ENCODE results near the gene NUDT4B.
"Not testable (repeated sequence)": the region's sequence is repeated elsewhere in the genome, so short reads cannot be mapped to it uniquely, and the experiment has no call there.

NUDT4B gene

DNA sequence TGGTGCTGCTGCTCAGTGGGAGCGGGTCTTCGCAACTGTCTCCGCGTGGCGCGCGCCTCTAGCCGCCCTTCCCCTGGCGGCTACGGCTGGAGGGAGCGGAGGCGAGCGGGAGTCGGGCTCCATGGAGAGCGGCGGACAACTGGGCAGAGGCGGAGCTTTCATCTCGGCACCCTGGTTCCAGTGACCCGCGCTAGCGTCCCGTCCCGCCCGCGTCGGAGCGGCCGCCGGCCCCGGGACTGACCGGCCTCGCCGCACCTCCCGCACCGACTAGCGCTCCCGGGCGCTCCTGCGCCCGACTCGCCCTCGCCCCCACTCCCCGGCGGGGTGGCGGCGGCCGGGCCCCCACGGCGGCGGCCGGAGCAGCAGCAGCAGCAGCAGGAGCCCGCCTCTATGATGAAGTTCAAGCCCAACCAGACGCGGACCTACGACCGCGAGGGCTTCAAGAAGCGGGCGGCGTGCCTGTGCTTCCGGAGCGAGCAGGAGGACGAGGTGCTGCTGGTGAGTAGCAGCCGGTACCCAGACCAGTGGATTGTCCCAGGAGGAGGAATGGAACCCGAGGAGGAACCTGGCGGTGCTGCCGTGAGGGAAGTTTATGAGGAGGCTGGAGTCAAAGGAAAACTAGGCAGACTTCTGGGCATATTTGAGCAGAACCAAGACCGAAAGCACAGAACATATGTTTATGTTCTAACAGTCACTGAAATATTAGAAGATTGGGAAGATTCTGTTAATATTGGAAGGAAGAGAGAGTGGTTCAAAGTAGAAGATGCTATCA is at the start of gene NUDT4B:
NUDT4B (plus strand) TSS at position 212 of the 772 bp plus-strand sequence; CDS start at position 391, 179 bp downstream.
- DNase-seq: not testable (repeated sequence)

GRCh38 chr1:148699357-148699756 is 49.2 kb upstream of the NUDT4B start:
- DNase-seq: not testable (repeated sequence)

GRCh38 chr1:148702242-148702641 is 46.3 kb upstream of the NUDT4B start:
- not testable (repeated sequence) for DNase-seq

DNA sequence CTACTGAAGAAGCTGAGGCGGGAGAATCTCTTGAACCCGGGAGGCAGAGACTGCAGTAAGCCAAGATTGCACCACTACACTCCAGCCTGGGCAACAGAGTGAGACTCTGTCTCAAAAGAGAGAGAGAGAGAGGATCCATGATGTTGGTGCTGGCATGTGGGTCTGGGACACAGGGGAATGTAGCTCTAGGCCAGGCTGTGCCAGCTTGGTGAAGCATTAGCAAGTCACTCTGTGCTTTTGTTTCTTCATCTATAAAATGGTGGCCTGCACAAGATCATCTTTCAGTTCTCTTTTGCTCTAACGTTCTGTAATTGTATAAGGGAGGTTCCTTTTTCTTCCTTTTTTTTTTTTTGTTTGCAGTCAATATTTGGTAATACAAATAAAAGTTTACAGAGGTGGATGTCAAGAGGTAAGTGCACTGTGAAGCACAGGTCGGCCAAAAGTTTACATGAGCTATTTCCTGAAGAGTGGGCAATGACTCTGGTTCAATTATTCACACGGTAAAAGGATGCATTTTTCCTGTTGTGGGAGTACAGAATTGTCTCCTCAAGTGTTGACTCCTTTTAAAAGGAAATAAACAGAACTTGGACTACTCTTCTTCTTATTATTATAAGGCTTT is 44.5 kb upstream of the NUDT4B start:
- DNase-seq: not testable (repeated sequence)

GRCh38 chr1:148705316-148705948 is 43.1 kb upstream of the NUDT4B start:
- not testable (repeated sequence) for DNase-seq

DNA sequence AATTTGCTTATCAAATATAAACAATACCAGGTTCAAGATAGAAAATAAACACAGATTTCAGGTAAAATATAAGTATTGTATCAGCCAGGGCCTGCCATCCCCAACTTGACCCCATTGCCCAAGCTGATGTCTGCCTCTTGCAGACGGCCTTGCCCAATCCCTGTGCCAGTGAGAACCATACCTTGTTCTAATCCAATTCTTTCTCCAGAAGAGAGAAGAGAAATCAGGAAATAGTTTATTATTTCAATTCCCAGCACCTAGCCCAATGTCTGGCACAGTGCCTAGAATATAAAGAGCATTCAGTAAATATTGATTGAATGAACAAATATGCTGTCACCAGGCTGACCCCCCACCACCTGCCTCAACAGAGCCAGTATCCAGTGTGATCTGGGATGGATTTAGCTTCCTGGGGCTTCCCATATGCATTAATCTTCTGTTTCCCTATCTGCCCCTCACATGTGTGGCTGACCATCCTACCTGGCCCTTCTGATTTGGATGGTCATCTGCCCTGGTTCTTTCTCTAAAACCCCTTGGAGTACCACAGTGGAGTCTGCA is 39.7 kb upstream of the NUDT4B start:
- not testable (repeated sequence) for DNase-seq

DNA sequence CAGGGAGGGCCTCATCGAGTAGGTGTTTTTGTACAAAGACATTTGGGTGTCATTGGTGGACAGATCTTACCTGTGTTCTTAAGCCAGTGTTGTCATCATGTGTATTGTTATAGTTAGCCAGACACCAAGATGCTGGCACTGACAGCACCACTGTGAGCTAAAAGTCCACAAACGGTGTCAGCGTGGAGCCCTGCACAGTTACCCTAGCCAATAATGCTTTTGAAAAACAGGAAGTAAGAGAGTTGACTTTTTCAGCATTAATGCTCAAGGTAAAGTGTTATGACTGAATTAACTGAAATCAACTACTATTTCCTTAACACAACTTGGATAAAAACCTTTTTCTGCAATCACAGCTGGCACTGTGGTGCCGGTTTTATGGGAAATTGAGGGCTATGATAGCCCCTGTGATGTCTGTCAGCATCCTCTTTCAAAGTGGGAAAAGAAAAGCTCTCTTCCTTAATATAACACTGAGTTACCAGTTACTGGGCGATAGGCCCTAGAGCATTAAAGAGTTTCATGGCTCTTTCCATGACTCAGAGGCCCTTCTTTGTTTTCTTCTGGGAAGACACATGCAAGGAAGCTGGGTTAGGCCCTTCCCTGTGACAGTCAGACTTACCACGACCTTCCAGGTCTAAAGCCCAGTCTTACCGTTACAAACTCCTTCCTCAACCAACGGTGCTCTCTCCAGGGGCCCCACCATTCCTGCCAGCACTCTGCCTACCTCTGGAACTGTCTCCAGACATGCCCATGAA is 37.6 kb upstream of the NUDT4B start:
- not testable (repeated sequence) for DNase-seq

GRCh38 chr1:148712353-148712752 is 36.2 kb upstream of the NUDT4B start:
- not testable (repeated sequence) for DNase-seq

DNA sequence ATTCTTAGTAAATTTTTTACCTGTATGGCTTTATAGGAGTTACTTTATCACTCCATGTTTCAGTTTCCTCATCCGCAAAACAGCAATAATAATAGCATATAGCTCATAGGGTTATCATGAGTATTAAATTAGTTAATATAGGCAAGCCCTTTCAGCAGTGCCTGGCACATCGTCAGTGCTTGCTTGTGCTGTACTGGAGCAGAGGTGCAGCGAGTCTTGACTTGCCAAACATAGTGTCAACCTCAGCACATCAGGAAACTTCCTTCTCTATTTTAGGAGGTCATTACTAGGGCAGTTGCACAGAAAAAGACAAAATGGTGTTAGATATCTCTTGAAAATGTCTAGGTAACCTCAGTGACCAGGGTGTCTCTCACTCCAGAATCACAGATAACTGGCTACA is 33.1 kb upstream of the NUDT4B start:
- DNase-seq: not testable (repeated sequence)

DNA sequence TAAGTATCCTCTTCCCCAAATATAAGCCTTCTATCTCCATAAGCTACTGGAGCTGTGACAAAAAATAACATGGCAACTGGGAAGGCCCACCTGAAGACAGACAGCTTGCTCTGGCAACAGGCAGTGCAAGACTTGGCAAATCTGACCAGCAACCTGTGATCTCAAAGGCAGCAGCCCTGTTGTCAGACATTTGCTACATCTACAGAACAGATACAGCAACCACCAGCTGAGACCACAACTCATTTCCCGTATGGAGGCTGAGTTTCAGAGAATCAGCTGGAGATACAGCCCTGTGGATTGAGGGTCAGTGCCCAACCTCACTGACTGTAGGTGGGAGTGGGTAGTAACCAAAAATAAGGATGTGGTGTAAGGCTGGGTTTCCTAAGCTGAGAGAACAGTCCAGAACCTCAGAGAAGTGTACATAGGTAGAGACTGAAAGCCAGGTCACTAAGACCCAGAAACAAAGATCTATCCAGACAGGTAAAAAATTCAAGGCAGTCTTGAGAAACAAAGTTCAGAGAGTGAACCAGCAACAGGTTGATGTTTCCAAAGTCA is 31.5 kb upstream of the NUDT4B start:
- not testable (repeated sequence) for DNase-seq

- not testable (repeated sequence) for DNase-seq
These were observed 27.7 kb upstream of the NUDT4B start for GRCh38 chr1:148720918-148721317.

DNA sequence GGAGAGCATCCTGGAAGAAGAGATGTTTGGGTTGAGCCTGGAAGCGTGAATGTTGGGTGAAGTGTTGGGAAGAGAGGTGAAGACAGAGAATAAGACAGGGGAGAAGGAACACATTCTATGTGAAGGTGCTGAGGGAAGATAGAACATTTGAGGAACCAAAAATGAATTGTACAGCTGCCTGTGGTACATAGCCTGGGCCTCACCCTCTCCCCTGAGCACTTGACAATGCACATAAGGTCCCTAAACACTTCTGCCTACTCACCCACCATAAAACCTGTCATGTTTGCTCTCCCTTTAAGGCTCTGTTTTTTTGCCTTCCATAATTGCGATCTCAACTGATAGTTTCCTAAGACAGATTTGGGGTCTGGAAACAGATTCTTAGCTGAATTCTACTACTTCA is 25.8 kb upstream of the NUDT4B start:
- not testable (repeated sequence) for DNase-seq

GRCh38 chr1:148723515-148723914 is 25.1 kb upstream of the NUDT4B start:
- DNase-seq: not testable (repeated sequence)

- DNase-seq: not testable (repeated sequence)
These were observed 23.7 kb upstream of the NUDT4B start for GRCh38 chr1:148724872-148725271.

DNA sequence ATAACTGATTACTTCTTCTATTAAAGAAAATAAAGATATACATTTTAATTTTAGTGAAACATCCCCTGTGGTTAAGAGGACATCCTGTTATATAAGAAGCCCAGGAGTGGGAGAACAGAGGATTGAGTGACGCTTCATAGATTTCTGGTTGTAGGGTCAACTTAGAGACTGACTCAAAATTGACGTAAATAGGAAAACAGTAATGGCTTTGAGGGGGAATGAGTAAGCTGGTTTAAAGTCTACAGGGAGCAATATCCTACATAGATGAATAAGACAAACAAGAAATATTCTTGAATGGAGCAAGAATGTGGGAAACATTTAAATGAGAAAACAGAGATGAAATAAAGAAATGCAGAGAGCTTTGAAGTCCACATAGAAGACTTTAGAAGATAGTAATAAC is 20.7 kb upstream of the NUDT4B start:
- not testable (repeated sequence) for DNase-seq

DNA sequence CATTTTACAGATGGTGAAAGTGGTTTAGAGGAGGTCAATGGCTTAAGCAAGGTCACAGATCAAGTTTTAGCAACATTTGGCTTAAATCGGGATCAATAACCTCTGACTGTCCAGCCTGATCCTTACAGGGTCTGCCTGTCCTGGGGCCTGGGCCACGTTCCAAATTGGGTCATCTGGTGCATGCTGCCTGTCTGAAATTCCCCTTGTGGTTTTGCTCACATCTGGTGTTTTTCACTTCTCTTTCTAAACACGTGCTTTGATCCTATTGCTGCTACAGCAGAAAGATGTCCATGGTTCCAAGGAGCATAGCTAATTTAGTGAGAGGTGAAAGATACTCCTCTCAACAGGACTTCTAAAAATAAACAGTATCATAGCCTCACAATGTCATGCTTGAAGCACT is 19.4 kb upstream of the NUDT4B start:
- not testable (repeated sequence) for DNase-seq

GRCh38 chr1:148729541-148729940 is 19.0 kb upstream of the NUDT4B start:
- DNase-seq: not testable (repeated sequence)

DNA sequence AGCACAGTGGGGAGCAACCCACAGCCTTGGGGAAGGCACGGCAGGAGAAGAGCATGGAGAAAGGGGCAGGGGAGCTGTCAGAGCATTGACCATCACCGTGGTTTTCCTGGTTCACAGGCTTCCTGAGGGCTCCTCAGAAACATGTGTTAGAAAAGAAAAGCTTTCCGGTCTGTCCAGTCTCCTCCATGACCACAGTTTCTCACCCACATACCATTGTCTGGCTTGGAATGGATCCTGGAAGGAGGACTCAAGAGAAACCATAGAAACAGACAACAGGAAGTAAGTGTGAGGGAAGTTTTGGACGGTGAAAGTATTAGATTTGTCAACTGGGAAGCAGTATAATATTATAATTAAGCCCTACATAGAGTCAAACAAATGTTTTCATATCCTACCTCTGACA is 16.3 kb upstream of the NUDT4B start:
- DNase-seq: not testable (repeated sequence)

- not testable (repeated sequence) for DNase-seq
These were observed 14.8 kb upstream of the NUDT4B start for GRCh38 chr1:148733585-148734310.

DNA sequence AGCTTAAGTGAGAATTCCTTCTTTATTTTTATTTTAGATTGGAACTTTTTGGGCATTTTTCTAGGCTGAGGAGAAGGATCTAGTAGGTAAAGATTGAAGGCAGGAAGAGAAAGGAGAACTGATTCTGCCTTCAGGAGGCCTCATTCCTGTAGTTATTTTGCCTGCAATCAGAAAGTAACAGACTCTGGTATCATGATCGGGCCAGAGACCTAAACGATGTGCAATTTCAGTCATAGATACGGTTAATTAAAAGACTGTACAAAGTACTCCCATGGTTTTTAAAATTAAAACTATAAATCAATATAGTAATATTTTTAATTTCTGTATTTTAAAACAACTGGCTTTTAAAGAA is 14.3 kb upstream of the NUDT4B start:
- DNase-seq: not testable (repeated sequence)

All from nucleus accumbens (tissue), 56 donors.